Hepatocyte (in vitro differentiated cells): Measurements from ENCODE around the gene VIPR1.

Source experiments
- EZH2 ChIP-seq: fragments of 200-600 bp; sonication (generic); IDR thresholded peaks from 2 replicates; pipeline ENCODE4 v1.6.1; 2016; ENCODE audit warnings: antibody characterized with exemption, mild to moderate bottlenecking, borderline replicate concordance
- TF ChIP-seq, protein P1 (sequence below): fragments of 200-600 bp; sonication (generic); IDR thresholded peaks from 2 replicates; pipeline ENCODE4 v1.5.1; 2016; ENCODE audit warnings: antibody characterized with exemption, mild to moderate bottlenecking; ENCODE audit not compliant: poor library complexity

DNA sequence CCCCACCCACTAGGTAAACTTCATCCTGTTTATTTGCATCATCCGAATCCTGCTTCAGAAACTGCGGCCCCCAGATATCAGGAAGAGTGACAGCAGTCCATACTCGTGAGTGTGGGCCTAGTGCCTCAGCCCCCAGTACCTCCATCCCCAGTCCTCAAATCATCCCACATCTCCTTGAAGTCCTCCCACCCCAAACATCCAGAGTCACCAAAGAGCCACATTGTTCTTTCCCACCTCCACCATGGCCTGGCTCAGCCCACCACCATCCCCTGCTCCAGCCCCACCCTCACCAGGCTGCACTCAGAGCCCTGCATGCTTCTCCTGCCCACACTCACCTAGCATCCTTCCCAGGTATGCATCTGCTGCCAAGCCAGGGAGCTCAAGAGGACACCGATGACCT lies 29.8 kb downstream of the VIPR1 start:
- TF ChIP-seq, protein P1, sequence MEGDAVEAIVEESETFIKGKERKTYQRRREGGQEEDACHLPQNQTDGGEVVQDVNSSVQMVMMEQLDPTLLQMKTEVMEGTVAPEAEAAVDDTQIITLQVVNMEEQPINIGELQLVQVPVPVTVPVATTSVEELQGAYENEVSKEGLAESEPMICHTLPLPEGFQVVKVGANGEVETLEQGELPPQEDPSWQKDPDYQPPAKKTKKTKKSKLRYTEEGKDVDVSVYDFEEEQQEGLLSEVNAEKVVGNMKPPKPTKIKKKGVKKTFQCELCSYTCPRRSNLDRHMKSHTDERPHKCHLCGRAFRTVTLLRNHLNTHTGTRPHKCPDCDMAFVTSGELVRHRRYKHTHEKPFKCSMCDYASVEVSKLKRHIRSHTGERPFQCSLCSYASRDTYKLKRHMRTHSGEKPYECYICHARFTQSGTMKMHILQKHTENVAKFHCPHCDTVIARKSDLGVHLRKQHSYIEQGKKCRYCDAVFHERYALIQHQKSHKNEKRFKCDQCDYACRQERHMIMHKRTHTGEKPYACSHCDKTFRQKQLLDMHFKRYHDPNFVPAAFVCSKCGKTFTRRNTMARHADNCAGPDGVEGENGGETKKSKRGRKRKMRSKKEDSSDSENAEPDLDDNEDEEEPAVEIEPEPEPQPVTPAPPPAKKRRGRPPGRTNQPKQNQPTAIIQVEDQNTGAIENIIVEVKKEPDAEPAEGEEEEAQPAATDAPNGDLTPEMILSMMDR, result no peak
- no peak for TF ChIP-seq EZH2
